Measurements from ENCODE around the gene DUSP8. TPM values are rescaled to one million over a fixed set of nuclear protein-coding genes. Genes with fewer than 3 reads are reported as not detected.

DUSP8 gene
- polyA plus RNA-seq, 1 of the 3 experiments (the other 2 are of a cell fraction), result 2.0 TPM

DNA sequence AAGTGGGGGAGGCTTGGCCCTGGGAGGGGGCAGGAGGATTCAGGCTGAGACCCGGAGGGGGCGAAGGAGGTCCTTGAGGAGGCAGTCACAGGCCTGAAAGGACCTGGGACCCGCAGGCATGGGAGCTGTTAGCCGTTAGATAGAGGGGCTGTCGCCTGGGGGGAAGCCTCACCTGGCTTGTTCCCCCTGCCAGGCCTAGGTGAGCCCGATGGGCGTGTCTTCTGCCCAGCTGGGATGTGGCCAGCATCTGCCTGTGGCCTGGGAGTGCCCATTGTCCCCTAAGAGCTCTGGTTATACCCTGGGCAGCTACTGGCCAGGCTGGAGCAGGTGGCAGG lies 1.8 kb upstream of the DUSP8 start:
- CTCF ChIA-PET, result interaction anchor here (0.6 to 18.1 kb wide), 35 partner anchors 8 to 582 kb away, joined by 3 to 398 read pairs (median 5); partner anchors contain the start of genes KRTAP5-1, KRTAP5-3 and KRTAP5-5
- no peak overlapping the region for H2AFZ ChIP-seq (ENCODE audit: low read depth)
- peaks cover 0 to 25% of the 10 kb centered on the region in 2 experiments; a peak in 1 of 4 replicates for H3K4me1 ChIP-seq (ENCODE audit: control insufficient read depth in 1 of 2, insufficient read depth in 2 of 2, low read depth in 1 of 2, low read length in 1 of 2)
- H3K36me3 ChIP-seq (replicated peaks in 1 of 2; ENCODE audit: control insufficient read depth in 1 of 2, insufficient read depth in 2 of 2, low read length in 1 of 2), result no peaks in the 10 kb centered on the region
- H3K79me2 ChIP-seq (ENCODE audit: insufficient read depth), result no peaks in the 10 kb centered on the region
- peak; percentile 62 for DNase-seq
- no peak overlapping the region for H3K9ac ChIP-seq
- POLR2A ChIA-PET, result interaction anchor here (1.0 to 1.6 kb wide), 2 partner anchors 9 to 51 kb away, joined by 3 to 6 read pairs; no protein-coding TSS in a partner anchor
- H3K4me2 ChIP-seq, result peak overlapping the region; percentile 82
- 3% methylated on average over 5 of the region's 7 CpGs for WGBS (ENCODE audit: low lambda C conversion rate)
- no peaks in the 10 kb centered on the region for H3F3A ChIP-seq (replicated peaks; ENCODE audit: insufficient read depth)
- H3K4me3 ChIP-seq (ENCODE audit: low read depth in 2 of 2, low read length in 1 of 2), result peak overlapping the region; percentile 57 to 59; a peak in 3 of 4 replicates
- peaks cover 10% of the 10 kb centered on the region; the same call in 1 of the 2 replicates for H4K20me1 ChIP-seq (ENCODE audit: insufficient read depth)
- no peak overlapping the region; a peak in 1 of 4 replicates for H3K27ac ChIP-seq (ENCODE audit: low read depth in 2 of 2, low read length in 1 of 2)
- no peak for TF ChIP-seq RFX5 (IDR thresholded peaks at IDR 0.05; ENCODE audit: low read length)
- no peak for TF ChIP-seq YY1 (IDR thresholded peaks at IDR 0.05; ENCODE audit: low read depth)
- no peak for TF ChIP-seq SIN3A (IDR thresholded peaks at IDR 0.05; ENCODE audit: borderline replicate concordance, low read depth, low read length)
- no peak for TF ChIP-seq SMC3 (IDR thresholded peaks at IDR 0.05; ENCODE audit: low read depth, low read length)
- TF ChIP-seq GATA2 (CRISPR knock-in tag; IDR thresholded peaks at IDR 0.05), result no peak
- TF ChIP-seq GABPA (IDR thresholded peaks at IDR 0.05; ENCODE audit: low read depth), result no peak
- TF ChIP-seq FOSL2 (IDR thresholded peaks at IDR 0.05; ENCODE audit: borderline replicate concordance, low read depth), result no peak
- no peak for TF ChIP-seq MEF2A (IDR thresholded peaks at IDR 0.05; ENCODE audit: borderline replicate concordance, low read depth)
- TF ChIP-seq FOXJ3 (CRISPR knock-in tag; IDR thresholded peaks at IDR 0.05), result no peak
- TF ChIP-seq RAD21 (IDR thresholded peaks at IDR 0.05; ENCODE audit: low read length), result no peak
- TF ChIP-seq, protein P1, sequence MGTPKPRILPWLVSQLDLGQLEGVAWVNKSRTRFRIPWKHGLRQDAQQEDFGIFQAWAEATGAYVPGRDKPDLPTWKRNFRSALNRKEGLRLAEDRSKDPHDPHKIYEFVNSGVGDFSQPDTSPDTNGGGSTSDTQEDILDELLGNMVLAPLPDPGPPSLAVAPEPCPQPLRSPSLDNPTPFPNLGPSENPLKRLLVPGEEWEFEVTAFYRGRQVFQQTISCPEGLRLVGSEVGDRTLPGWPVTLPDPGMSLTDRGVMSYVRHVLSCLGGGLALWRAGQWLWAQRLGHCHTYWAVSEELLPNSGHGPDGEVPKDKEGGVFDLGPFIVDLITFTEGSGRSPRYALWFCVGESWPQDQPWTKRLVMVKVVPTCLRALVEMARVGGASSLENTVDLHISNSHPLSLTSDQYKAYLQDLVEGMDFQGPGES (IDR thresholded peaks at IDR 0.05; ENCODE audit: low read depth, low read length), result no peak
- TF ChIP-seq, protein P2, sequence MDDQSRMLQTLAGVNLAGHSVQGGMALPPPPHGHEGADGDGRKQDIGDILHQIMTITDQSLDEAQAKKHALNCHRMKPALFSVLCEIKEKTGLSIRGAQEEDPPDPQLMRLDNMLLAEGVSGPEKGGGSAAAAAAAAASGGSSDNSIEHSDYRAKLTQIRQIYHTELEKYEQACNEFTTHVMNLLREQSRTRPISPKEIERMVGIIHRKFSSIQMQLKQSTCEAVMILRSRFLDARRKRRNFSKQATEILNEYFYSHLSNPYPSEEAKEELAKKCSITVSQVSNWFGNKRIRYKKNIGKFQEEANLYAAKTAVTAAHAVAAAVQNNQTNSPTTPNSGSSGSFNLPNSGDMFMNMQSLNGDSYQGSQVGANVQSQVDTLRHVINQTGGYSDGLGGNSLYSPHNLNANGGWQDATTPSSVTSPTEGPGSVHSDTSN (IDR thresholded peaks at IDR 0.05), result no peak
- no peak for TF ChIP-seq MXI1 (IDR thresholded peaks at IDR 0.05; ENCODE audit: low read depth, low read length)
- peaks cover 3% of the 10 kb centered on the region; the same call in 1 of the 2 replicates for H3K9me3 ChIP-seq
- H3K27me3 ChIP-seq (ENCODE audit: insufficient read depth), result peaks cover 4% of the 10 kb centered on the region; the same call in 1 of the 2 replicates
- no peaks in the 10 kb centered on the region for H3K9me2 ChIP-seq

DNA sequence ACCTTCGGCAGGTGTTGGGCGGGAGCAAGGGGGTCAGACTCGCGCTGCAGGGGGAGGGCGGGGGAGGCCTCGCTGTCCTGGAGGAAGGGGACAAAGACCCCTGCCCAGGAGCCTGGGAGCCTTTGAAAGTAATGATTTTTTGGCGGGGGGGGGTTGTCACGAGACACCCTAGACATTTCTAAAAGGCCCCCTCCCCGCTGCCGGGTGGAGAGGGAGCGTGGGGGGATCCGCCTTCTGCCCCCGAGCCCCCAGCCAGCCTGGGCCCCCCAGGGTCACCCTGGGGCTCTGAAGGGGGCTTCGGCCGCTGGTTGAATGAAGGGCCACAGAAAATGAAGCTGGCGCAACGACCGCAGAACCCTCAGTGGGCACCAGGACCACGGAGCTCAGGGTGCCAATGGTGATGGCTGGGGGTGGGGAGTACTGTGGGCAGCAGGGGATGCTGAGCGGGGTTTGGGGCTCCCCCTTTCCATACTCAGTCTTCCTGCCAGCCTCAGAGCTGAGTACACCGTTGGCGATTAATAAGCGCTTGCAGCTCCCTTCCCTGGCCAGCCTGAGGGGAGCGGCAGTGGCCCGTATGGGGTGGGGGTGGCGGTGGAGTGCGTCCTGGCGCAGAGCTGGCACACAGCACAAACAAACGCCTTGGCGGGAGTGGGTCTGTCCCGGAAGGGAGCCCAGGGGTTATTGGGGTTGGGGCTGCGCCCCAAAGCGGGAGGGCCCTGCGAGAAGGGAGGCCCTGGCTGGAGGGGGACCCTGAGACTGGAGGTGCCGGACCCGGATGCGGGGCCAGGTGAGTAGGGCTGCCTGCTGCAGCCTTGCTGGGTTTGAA lies 1.2 kb upstream of the DUSP8 start:
- peak; percentile 58 for DNase-seq
- ChIA-PET CTCF (interaction anchor here (0.7 to 18.1 kb wide), 22 partner anchors 8 to 578 kb away, joined by 3 to 398 read pairs (median 5); partner anchors contain the start of genes KRTAP5-1 and KRTAP5-5), POLR2A (interaction anchor here (1.6 kb wide), 1 partner anchor 9 kb away, joined by 6 read pairs; no protein-coding TSS in a partner anchor)
- peak overlapping the region; percentile 41; the same call in 1 of the 2 replicates for H3K9ac ChIP-seq
- no peak overlapping the region for H2AFZ ChIP-seq (ENCODE audit: low read depth)
- 0% methylated on average over 4 of the region's 37 CpGs for WGBS (ENCODE audit: low lambda C conversion rate)
- peaks cover 4% of the 10 kb centered on the region; the same call in 1 of the 2 replicates for H3K27me3 ChIP-seq (ENCODE audit: insufficient read depth)
- no peaks in the 10 kb centered on the region for H3K9me2 ChIP-seq
- no peaks in the 10 kb centered on the region for H3K79me2 ChIP-seq (ENCODE audit: insufficient read depth)
- peaks cover 0 to 31% of the 10 kb centered on the region in 2 experiments; a peak in 1 of 4 replicates for H3K4me1 ChIP-seq (ENCODE audit: control insufficient read depth in 1 of 2, insufficient read depth in 2 of 2, low read depth in 1 of 2, low read length in 1 of 2)
- no peaks in the 10 kb centered on the region for H3F3A ChIP-seq (replicated peaks; ENCODE audit: insufficient read depth)
- no peaks in the 10 kb centered on the region for H3K36me3 ChIP-seq (replicated peaks in 1 of 2; ENCODE audit: control insufficient read depth in 1 of 2, insufficient read depth in 2 of 2, low read length in 1 of 2)
- peaks cover 10% of the 10 kb centered on the region; the same call in 1 of the 2 replicates for H4K20me1 ChIP-seq (ENCODE audit: insufficient read depth)
- H3K4me3 ChIP-seq (ENCODE audit: low read depth in 2 of 2, low read length in 1 of 2), result peak overlapping the region; percentile 57 to 59; a peak in 3 of 4 replicates
- H3K27ac ChIP-seq (ENCODE audit: low read depth in 2 of 2, low read length in 1 of 2), result peak overlapping the region in 1 of 2 experiments; percentile 60; a peak in 1 of 4 replicates
- peaks cover 3% of the 10 kb centered on the region; the same call in 1 of the 2 replicates for H3K9me3 ChIP-seq
- H3K4me2 ChIP-seq, result peak overlapping the region; percentile 82
- TF ChIP-seq RCOR1 (IDR thresholded peaks at IDR 0.05; ENCODE audit: low read length), result no peak
- no peak for TF ChIP-seq SMC3 (IDR thresholded peaks at IDR 0.05; ENCODE audit: low read depth, low read length)
- TF ChIP-seq RFX5 (IDR thresholded peaks at IDR 0.05; ENCODE audit: low read length), result no peak
- no peak for TF ChIP-seq NRF1 (IDR thresholded peaks at IDR 0.05; ENCODE audit: low read depth, low read length)
- TF ChIP-seq MXI1 (IDR thresholded peaks at IDR 0.05; ENCODE audit: low read depth, low read length), result no peak
- TF ChIP-seq, protein P2 (IDR thresholded peaks at IDR 0.05), result no peak
- TF ChIP-seq, protein P1 (IDR thresholded peaks at IDR 0.05; ENCODE audit: low read depth, low read length), result no peak
- TF ChIP-seq MEF2A (IDR thresholded peaks at IDR 0.05; ENCODE audit: borderline replicate concordance, low read depth), result no peak
- TF ChIP-seq YY1 (IDR thresholded peaks at IDR 0.05; ENCODE audit: low read depth), result no peak
